ENCODE data around the gene ZNF750.
A peak's percentile ranks its signal among the peaks of the same experiment; 100 is the strongest.

The ZNF750 gene

DNA sequence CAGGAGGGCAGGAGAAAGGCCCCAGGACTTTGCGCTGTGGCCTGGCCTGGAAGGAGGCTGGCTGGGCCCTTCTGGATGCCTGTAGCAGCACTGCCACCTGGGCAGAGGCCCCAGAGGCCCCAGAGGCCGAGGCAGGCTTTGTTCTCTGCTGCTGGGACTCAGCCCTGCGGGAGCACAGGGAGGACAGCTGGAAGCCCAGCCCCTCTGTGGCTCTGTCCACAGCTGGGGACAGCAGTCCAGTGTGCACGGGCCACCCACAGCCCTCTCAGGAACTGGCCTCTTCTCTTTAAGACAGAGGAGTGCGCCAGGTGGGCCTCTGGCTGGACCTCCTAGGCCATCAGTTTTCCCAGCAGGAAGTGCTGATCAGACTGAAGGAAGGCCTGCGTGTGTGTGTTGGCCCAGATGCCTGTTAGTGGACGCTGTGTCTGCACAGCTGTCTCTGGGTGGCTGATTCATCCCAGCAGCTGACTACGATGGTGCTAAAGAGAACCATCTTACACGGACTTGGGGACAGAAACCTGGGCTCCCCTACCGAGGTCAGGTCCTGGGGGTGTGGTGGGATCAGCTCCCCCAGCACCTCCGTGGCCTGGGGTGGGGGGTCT, 26.9 kb upstream of the ZNF750 start:
- H3K4me1 ChIP-seq (ENCODE audit: insufficient read depth, low read length, severe bottlenecking), result peaks cover 75% of the 10 kb centered on the region
- H2AFZ ChIP-seq (ENCODE audit: low read length), result no peak overlapping the region
- H3K9me3 ChIP-seq (ENCODE audit: low read length), result no peaks in the 10 kb centered on the region
- no peaks in the 10 kb centered on the region for H3K27me3 ChIP-seq (ENCODE audit: insufficient read depth, low read length)
- H3K4me2 ChIP-seq (ENCODE audit: low read length), result no peak overlapping the region
- no peak overlapping the region for H3K9ac ChIP-seq (ENCODE audit: low read length)
- H3K36me3 ChIP-seq (ENCODE audit: insufficient read depth, low read length), result peaks cover 7% of the 10 kb centered on the region; the same call in 1 of the 2 replicates
- H3F3A ChIP-seq (ENCODE audit: insufficient read depth, low read length), result no peaks in the 10 kb centered on the region
- H3K27ac ChIP-seq (ENCODE audit: low read depth, low read length, poor library complexity, severe bottlenecking), result peak overlapping the region; percentile 75
- no peak for TF ChIP-seq EZH2 (IDR thresholded peaks at IDR 0.05; ENCODE audit: borderline replicate concordance, low read length)
- TF ChIP-seq, protein P1, sequence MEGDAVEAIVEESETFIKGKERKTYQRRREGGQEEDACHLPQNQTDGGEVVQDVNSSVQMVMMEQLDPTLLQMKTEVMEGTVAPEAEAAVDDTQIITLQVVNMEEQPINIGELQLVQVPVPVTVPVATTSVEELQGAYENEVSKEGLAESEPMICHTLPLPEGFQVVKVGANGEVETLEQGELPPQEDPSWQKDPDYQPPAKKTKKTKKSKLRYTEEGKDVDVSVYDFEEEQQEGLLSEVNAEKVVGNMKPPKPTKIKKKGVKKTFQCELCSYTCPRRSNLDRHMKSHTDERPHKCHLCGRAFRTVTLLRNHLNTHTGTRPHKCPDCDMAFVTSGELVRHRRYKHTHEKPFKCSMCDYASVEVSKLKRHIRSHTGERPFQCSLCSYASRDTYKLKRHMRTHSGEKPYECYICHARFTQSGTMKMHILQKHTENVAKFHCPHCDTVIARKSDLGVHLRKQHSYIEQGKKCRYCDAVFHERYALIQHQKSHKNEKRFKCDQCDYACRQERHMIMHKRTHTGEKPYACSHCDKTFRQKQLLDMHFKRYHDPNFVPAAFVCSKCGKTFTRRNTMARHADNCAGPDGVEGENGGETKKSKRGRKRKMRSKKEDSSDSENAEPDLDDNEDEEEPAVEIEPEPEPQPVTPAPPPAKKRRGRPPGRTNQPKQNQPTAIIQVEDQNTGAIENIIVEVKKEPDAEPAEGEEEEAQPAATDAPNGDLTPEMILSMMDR (IDR thresholded peaks at IDR 0.05; ENCODE audit: low read length), result no peak
- H3K9me2 ChIP-seq (ENCODE audit: low read depth, low read length), result no peaks in the 10 kb centered on the region
- no peaks in the 10 kb centered on the region for H3K79me2 ChIP-seq (ENCODE audit: insufficient read depth, low read length)
- no peaks in the 10 kb centered on the region for H4K20me1 ChIP-seq (ENCODE audit: insufficient read depth, low read length)
- H3K4me3 ChIP-seq (ENCODE audit: low read depth, low read length, poor library complexity, severe bottlenecking), result no peak overlapping the region

DNA sequence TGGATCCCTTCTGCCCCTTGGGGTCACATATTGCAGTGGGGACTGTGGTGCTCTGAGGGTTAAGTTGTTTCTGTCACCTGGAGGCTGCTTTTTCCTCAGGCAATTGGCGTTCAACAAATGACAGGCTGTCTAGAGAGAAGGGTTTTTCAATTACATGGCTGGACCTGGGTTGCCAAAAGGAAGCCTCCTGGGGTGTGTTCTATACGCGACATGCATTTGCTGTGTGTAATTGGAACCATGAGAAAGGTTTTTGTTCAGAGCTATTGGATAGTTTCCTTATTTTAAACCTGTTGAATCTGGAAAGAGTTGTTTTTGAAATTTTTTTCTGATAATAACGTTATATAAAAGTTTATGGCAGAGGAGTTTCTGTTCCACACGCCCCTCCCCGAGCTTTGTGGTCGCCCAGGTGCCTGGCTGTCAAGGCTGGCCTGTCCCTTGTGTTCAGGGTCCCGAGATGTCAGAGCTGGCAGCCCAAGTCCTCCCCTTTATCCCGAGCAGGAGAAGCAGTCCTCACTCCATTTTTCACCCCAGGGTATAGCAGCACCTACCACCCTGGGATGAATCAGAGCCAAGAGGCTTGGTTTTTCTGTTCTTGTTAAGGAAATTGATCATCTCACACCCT, 26.1 kb upstream of the ZNF750 start:
- H2AFZ ChIP-seq (ENCODE audit: low read length), result no peak overlapping the region
- no peaks in the 10 kb centered on the region for H4K20me1 ChIP-seq (ENCODE audit: insufficient read depth, low read length)
- peaks cover 7% of the 10 kb centered on the region; the same call in 1 of the 2 replicates for H3K36me3 ChIP-seq (ENCODE audit: insufficient read depth, low read length)
- H3K4me3 ChIP-seq (ENCODE audit: low read depth, low read length, poor library complexity, severe bottlenecking), result no peak overlapping the region
- H3K9me3 ChIP-seq (ENCODE audit: low read length), result no peaks in the 10 kb centered on the region
- no peaks in the 10 kb centered on the region for H3K79me2 ChIP-seq (ENCODE audit: insufficient read depth, low read length)
- no peak overlapping the region for H3K9ac ChIP-seq (ENCODE audit: low read length)
- H3K27ac ChIP-seq (ENCODE audit: low read depth, low read length, poor library complexity, severe bottlenecking), result peak overlapping the region; percentile 75
- peaks cover 70% of the 10 kb centered on the region for H3K4me1 ChIP-seq (ENCODE audit: insufficient read depth, low read length, severe bottlenecking)
- no peaks in the 10 kb centered on the region for H3K9me2 ChIP-seq (ENCODE audit: low read depth, low read length)
- TF ChIP-seq EZH2 (IDR thresholded peaks at IDR 0.05; ENCODE audit: borderline replicate concordance, low read length), result no peak
- TF ChIP-seq, protein P1 (IDR thresholded peaks at IDR 0.05; ENCODE audit: low read length), result no peak
- H3K27me3 ChIP-seq (ENCODE audit: insufficient read depth, low read length), result no peaks in the 10 kb centered on the region
- no peak overlapping the region for H3K4me2 ChIP-seq (ENCODE audit: low read length)
- no peaks in the 10 kb centered on the region for H3F3A ChIP-seq (ENCODE audit: insufficient read depth, low read length)

DNA sequence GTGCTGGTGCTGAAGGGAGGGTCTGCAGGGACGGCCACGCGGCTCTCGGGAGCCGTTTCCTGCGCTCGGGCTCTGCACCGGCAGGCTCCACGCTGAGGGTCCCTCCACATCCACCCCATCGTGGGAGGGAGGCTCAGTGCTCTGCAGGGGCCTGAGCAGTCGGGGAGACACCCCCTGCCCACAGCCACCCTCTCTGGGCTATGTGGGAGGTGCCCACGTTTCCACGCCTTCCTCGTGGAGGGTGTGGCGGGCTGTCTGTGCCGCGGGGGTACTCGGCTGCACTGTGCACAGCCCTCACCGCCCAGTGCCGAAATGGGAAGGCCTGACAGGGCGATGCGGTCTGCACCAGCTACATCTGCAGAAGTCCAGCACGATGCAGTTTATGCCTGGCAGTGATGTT, 25.5 kb upstream of the ZNF750 start:
- no peak for TF ChIP-seq EZH2 (IDR thresholded peaks at IDR 0.05; ENCODE audit: borderline replicate concordance, low read length)
- TF ChIP-seq, protein P1 (IDR thresholded peaks at IDR 0.05; ENCODE audit: low read length), result no peak
- H3K9ac ChIP-seq (ENCODE audit: low read length), result no peak overlapping the region
- H3K4me2 ChIP-seq (ENCODE audit: low read length), result no peak overlapping the region
- H3F3A ChIP-seq (ENCODE audit: insufficient read depth, low read length), result no peaks in the 10 kb centered on the region
- no peaks in the 10 kb centered on the region for H3K9me2 ChIP-seq (ENCODE audit: low read depth, low read length)
- H3K4me1 ChIP-seq (ENCODE audit: insufficient read depth, low read length, severe bottlenecking), result peaks cover 70% of the 10 kb centered on the region
- H3K27ac ChIP-seq (ENCODE audit: low read depth, low read length, poor library complexity, severe bottlenecking), result peak overlapping the region; percentile 75
- H3K9me3 ChIP-seq (ENCODE audit: low read length), result no peaks in the 10 kb centered on the region
- H4K20me1 ChIP-seq (ENCODE audit: insufficient read depth, low read length), result no peaks in the 10 kb centered on the region
- no peaks in the 10 kb centered on the region for H3K79me2 ChIP-seq (ENCODE audit: insufficient read depth, low read length)
- H2AFZ ChIP-seq (ENCODE audit: low read length), result no peak overlapping the region
- H3K27me3 ChIP-seq (ENCODE audit: insufficient read depth, low read length), result no peaks in the 10 kb centered on the region
- H3K4me3 ChIP-seq (ENCODE audit: low read depth, low read length, poor library complexity, severe bottlenecking), result no peak overlapping the region
- H3K36me3 ChIP-seq (ENCODE audit: insufficient read depth, low read length), result peaks cover 3% of the 10 kb centered on the region; the same call in 1 of the 2 replicates

All from OCI-LY1 (cell line).